HepG2 (cell line): ENCODE measurements around the gene ATG7. TPM values are rescaled to one million over a fixed set of nuclear protein-coding genes. Genes with fewer than 3 reads are reported as not detected.

Source experiments
- CTCF ChIP-seq: sonication (generic); formaldehyde crosslinking; IDR thresholded peaks from 2 replicates; pipeline ENCODE4 v1.5.0; 2020; ENCODE audit warnings: mild to moderate bottlenecking, missing genetic modification reagents, moderate library complexity
- DMTF1 ChIP-seq: sonication (generic); formaldehyde crosslinking; IDR thresholded peaks from 2 replicates; pipeline ENCODE4 v1.4.0; 2020; ENCODE audit warnings: mild to moderate bottlenecking, missing genetic modification reagents
- E2F1 ChIP-seq: sonication (generic); formaldehyde crosslinking; IDR thresholded peaks from 2 replicates; pipeline ENCODE4 v1.5.0; 2020; ENCODE audit warnings: missing genetic modification reagents
- EHMT2 ChIP-seq: fragments of 200-600 bp; sonication (generic); IDR thresholded peaks from 2 replicates; pipeline ENCODE4 v1.7.0; 2017; ENCODE audit warnings: antibody characterized with exemption, low read depth, low read length, borderline replicate concordance
- FIP1L1 ChIP-seq: fragments of 200-400 bp; formaldehyde crosslinking; IDR thresholded peaks from 2 replicates; pipeline ENCODE4 v1.6.1; 2018; ENCODE audit warnings: low read depth, mild to moderate bottlenecking, low read length, moderate library complexity, borderline replicate concordance; ENCODE audit not compliant: insufficient read depth
- FOXK1 ChIP-seq: sonication (generic); formaldehyde crosslinking; IDR thresholded peaks from 2 replicates; pipeline ENCODE4 v1.4.0; 2020; ENCODE audit warnings: low read depth, missing genetic modification reagents, borderline replicate concordance
- GZF1 ChIP-seq: sonication (generic); formaldehyde crosslinking; IDR thresholded peaks from 2 replicates; pipeline ENCODE4 v1.5.1; 2020; ENCODE audit warnings: mild to moderate bottlenecking, missing genetic modification reagents
- ISX ChIP-seq: sonication (generic); formaldehyde crosslinking; conservative IDR thresholded peaks from 2 replicates; pipeline ENCODE4 v1.5.0; 2020; ENCODE audit warnings: missing genetic modification reagents
- KDM2A ChIP-seq: sonication (generic); formaldehyde crosslinking; IDR thresholded peaks from 2 replicates; pipeline ENCODE4 v1.4.0; 2020; ENCODE audit warnings: low read depth, missing genetic modification reagents, borderline replicate concordance
- TBL1XR1 ChIP-seq: fragments of 150-350 bp; IDR thresholded peaks from 2 replicates; pipeline ENCODE4 v1.6.1; 2014; ENCODE audit warnings: borderline replicate concordance, low read length; ENCODE audit not compliant: partially characterized antibody
- THRA ChIP-seq: sonication (generic); formaldehyde crosslinking; IDR thresholded peaks from 2 replicates; pipeline ENCODE4 v1.4.0; 2020; ENCODE audit warnings: missing genetic modification reagents, borderline replicate concordance
- U2AF1 ChIP-seq: fragments of 200-400 bp; formaldehyde crosslinking; optimal IDR thresholded peaks from 2 replicates; pipeline ENCODE3; 2017; ENCODE audit warnings: mild to moderate bottlenecking, low read depth, low read length
- YY1 ChIP-seq: IDR thresholded peaks from 2 replicates; pipeline ENCODE4 v1.6.1; 2011; ENCODE audit warnings: low read length, low read depth, moderate library complexity, mild to moderate bottlenecking; ENCODE audit not compliant: insufficient read depth, insufficient replicate concordance
- ZIK1 ChIP-seq: sonication (generic); formaldehyde crosslinking; IDR thresholded peaks from 2 replicates; pipeline ENCODE4 v1.5.0; 2020; ENCODE audit warnings: mild to moderate bottlenecking, low read depth, missing genetic modification reagents, borderline replicate concordance
- ZNF296 ChIP-seq: sonication (generic); formaldehyde crosslinking; conservative IDR thresholded peaks from 2 replicates; pipeline ENCODE4 v1.5.0; 2020; ENCODE audit warnings: mild to moderate bottlenecking, missing genetic modification reagents
- ZNF33A ChIP-seq: sonication (generic); formaldehyde crosslinking; IDR thresholded peaks from 2 replicates; pipeline ENCODE4 v1.5.1; 2020; ENCODE audit warnings: missing genetic modification reagents, mild to moderate bottlenecking, moderate library complexity, borderline replicate concordance
- ZNF589 ChIP-seq: sonication (generic); formaldehyde crosslinking; conservative IDR thresholded peaks from 2 replicates; pipeline ENCODE4 v1.8.0; 2022; ENCODE audit warnings: mild to moderate bottlenecking, moderate library complexity, missing genetic modification reagents
- ZNF687 ChIP-seq: sonication (generic); formaldehyde crosslinking; IDR thresholded peaks from 2 replicates; pipeline ENCODE4 v1.5.1; 2020; ENCODE audit warnings: mild to moderate bottlenecking, missing genetic modification reagents, moderate library complexity
- polyA plus RNA-seq, 8 experiments: library from polyadenylated mRNA; depleted of rRNA in 3 of 8; stranded (reverse) in 7 of 8; unstranded in 1 of 8; fragments of >200 nt; fragmentation: Illumina TruSeq in 4 of 8; extraction: Trizol in 4 of 8; gene quantifications; 2 replicates each; pipeline versions ENCODE4 v1.2.1 to v1.2.3, GENCODE V29; 2011 to 2016; ENCODE audit warnings: low read depth in 4 of 8, missing spikeins in 1 of 8, mixed read lengths in 1 of 8; ENCODE audit not compliant: insufficient read depth in 1 of 8
- total RNA-seq, 5 experiments: library from RNA; depleted of rRNA; stranded (reverse); fragments of >200 nt; fragmentation: Illumina TruSeq; extraction: Trizol; gene quantifications; 2 replicates each; pipeline ENCODE4 v1.2.3, GENCODE V29; 2016; ENCODE audit warnings: low read depth in 1 of 5

ATG7 gene
- total and polyA plus RNA-seq, 2 of the 13 experiments (the other 11 are each of a cell fraction or from before 2014, with no cell fraction given): 7.8 to 22.1 TPM

- TF ChIP-seq U2AF1 (no peak), THRA (CRISPR knock-in tag) (no peak), ZNF33A (CRISPR knock-in tag) (no peak), FIP1L1 (no peak), ISX (CRISPR knock-in tag) (no peak), E2F1 (CRISPR knock-in tag) (no peak), KDM2A (CRISPR knock-in tag) (no peak), ZNF296 (CRISPR knock-in tag) (no peak), CTCF (CRISPR knock-in tag) (0 out of 2 replicates have a peak, but pooled peaks have one; percentile 22), FOXK1 (CRISPR knock-in tag) (no peak), EHMT2 (no peak), ZIK1 (CRISPR knock-in tag) (no peak), DMTF1 (no peak), GZF1 (CRISPR knock-in tag) (no peak), ZNF589 (no peak), TBL1XR1 (no peak), ZNF687 (peak; percentile 34), YY1 (no peak)
These were observed 258.0 kb downstream of the ATG7 start (continued) for GRCh38 chr3:11530153-11530721.
